ENCODE measurements around the gene PLXDC2. TPM values are rescaled to one million over a fixed set of nuclear protein-coding genes. Genes with fewer than 3 reads are reported as not detected.
A peak's percentile ranks its signal among the peaks of the same experiment; 100 is the strongest.

Gene PLXDC2
- total RNA-seq, 1 donor from 2014 or later, result 7.8 TPM

- no peak for DNase-seq (ENCODE audit: low read depth)
These were observed 95.7 kb downstream of the PLXDC2 start for GRCh38 chr10:19911886-19912285.

DNA sequence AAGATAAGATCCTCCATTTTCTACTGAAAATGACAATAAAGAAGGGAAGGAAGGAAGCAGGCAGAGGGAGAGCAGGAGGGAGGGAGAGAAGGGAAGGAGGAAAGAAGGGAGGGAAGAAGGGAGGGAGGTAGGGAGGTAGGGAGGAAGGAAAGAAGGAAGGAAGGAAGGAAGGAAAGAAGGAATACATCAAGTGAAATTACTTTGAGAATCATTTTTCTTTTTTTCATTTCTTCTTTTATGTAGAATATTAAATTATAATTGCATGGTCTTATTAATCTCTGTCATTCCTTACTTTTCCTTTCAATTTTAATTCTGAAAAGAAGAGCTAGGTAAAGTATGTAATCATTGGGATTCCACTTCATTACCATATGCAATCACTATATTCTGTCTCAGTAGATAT, 97.8 kb downstream of the PLXDC2 start:
- no peak for DNase-seq (ENCODE audit: low read depth)

- no peak for DNase-seq (ENCODE audit: low read depth)
These were observed 98.9 kb downstream of the PLXDC2 start for GRCh38 chr10:19915125-19915524.

DNA sequence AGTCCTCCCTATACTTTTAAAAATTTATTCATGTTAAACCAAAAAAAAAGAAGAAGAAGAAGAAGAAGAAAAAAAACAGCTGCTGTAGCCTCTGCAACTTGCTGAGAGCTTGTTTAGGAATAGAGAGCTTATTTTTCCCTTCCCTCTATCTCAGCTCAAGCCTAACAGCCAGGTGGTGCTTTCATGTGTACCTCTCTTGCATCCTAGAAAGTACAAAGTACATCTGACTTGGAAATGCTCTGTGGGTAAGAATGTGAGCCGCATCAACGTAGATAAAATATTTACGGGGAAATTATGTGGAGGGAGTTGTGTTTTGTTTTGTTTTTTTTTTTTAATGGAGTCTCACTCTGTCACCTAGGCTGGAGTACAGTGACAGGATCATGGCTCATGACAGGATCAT, 99.6 kb downstream of the PLXDC2 start:
- DNase-seq (ENCODE audit: low read depth), result no peak

DNA sequence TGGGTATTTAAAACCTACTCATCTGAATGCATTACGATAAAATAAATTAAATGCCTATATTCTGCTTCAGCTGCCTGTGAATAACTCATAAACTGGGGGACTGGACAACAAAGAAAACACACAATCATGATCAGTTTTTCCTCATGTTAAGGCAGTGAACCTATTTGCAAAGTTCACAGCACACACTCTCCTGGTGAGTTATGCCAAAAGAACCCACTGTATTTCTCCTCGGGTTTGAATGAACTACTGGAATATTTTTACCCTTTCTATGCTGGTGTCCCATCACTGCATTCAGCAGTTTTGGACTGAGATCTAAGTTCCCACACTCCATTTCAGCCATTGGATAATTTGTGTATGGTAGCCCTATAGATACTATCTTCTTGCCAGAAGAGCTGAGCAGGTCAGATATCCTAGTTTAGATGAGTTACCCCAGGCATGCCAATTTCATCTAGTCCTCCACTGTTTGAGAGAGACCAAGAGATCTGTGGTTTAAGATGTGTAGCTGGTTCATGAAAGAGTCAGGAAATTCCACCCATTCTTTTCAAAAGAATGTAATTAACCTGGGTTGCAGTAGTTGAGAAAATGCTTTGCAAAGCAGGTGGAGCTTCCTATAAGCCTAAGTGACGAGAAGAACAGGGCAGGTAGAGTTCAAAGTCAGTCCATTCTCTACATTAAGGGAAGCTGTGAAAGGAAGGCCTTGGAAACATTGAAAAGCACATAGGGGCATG, 101.7 kb downstream of the PLXDC2 start:
- DNase-seq (ENCODE audit: low read depth), result peak; percentile 75

DNA sequence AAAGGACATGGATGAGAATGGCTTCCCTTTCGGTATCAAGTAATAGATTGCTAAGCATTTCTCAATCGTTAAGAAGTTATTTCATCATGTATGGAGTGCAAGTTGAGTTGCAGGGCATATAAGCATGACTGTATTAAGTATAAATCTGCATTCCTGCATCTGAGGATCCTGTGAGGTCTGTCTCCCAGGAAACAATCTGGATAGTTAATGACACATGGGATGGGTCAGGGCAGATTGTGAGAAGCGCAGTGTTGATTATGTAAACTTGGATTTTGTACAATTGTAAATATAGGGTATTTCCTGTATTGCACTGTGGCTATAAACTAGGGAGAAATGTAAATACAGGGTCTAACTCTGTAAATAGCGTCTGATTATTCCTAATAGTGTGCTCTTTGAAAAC, 102.6 kb downstream of the PLXDC2 start:
- DNase-seq (ENCODE audit: low read depth), result peak; percentile 24

DNA sequence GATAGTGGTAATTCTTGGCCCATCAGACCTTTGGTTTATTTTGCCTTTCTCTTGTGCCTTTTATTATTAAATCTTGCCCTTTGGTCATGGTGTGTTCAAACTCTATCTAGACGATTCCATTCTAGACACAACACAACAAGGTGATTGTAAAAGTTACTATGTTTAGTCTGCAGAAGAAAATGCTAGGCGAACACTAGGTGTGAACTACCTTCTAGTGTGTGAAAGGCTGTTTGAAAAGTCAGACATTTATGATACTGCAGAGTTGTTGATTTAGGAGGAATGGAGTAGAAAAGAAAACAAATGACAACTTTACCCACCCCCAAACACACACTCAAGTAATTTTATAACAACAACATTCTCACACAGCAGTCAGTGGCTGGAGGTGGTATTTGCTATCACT, 103.4 kb downstream of the PLXDC2 start:
- DNase-seq (ENCODE audit: low read depth), result no peak

DNA sequence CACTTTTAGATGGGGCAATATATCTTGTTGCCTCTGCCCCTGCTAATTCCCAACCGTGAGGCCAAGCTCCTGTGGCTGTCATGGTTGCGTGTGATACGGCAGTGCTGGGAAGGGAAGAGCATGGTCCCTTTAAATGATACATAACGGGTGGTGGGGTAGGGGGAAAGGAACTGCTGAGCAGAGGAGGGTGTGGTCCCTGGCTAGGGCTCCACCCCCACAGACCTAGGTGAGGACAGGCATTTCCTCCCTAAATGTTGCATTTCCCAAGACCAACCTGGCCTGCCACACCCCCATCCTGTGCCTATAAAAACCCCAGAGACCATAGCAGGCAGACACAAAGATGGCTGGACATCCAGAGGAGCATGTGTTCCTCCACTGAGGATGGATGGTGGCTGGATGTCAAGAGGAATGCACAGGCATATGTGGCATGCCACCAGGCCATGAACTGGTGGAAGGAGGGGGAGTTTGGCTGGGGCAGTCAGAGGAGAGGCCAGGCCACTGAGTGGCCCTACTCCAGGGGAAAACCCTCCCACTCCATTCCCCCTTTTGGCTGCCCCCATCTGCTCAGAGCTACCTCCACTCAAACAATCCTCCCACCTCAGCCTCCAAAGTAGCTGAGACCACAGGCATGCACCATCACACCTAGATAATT, 104.0 kb downstream of the PLXDC2 start:
- no peak for DNase-seq (ENCODE audit: low read depth)

GRCh38 chr10:19921300-19922140, 105.3 kb downstream of the PLXDC2 start:
- DNase-seq (ENCODE audit: low read depth), result peak; percentile 86

GRCh38 chr10:19922236-19922963, 106.2 kb downstream of the PLXDC2 start:
- peak; percentile 85 for DNase-seq (ENCODE audit: low read depth)

DNA sequence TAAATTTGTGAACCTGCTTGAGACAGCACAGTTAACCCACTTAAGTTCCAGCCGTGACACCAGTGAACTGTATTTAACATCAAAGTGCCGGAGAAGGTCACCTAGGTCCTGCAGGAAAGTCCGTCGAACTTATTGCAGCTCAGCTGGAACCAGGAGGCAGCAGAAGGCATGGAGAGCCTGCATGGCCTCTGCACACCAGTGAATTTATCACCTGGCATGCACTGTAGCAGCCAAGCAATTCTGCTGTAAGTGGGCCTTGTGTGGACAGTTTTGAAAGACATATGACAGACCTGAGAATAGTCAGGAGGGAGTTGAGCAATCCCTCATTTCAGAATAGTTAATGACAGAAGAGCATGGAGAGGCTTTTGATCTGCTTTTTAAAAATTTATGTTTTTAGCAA, 108.8 kb downstream of the PLXDC2 start:
- no peak for DNase-seq (ENCODE audit: low read depth)

DNA sequence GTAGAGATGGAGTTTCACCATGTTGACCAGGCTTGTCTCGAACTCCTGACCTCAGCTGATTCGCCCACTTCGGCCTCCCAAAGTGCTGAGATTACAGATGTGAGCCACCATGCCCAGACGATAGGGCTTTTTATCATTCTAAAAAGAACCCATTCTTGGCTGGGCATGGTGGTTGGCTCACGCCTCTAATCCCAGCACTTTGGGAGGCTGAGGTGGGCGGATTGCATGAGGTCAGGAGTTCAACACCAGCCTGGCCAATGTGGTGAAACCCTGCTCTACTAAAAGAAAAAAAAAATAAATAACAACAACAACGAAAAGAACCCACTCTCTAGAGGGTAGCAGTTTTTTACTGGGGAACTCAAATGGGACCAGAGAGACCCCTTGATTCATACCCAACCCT, 112.7 kb downstream of the PLXDC2 start:
- DNase-seq (ENCODE audit: low read depth), result no peak

DNA sequence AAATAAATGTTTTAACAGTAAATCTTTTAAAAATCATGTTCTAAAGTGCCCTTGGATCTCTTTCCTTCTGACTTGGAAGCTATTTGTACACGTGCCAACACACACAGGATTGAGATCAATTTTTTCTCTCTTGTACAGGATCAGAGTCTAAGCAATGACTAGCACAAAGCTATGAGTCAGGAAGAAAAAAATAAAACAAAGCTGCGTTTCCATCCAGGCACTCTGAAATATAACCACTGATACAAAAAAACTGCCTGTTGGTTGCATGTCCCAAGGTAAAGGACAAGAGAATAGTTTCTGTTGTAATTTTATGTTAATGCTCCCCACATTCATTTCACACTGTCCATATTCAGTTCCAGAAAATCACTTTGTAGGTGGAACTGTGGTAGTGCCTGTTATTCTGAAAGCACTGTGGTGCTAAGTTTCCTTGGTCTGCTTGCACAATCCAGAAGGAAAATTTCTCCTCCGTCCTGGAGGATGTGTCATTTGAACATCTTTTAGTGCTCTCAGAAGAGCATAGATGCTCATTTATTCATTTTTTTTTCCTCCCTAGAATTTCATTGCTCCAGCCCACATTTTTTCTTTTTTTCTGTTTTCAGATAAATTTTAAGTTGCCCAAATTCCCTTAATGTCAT, 113.4 kb downstream of the PLXDC2 start:
- DNase-seq (ENCODE audit: low read depth), result peak; percentile 83

GRCh38 chr10:19930936-19931893, 115.0 kb downstream of the PLXDC2 start:
- peak; percentile 78 for DNase-seq (ENCODE audit: low read depth)

DNA sequence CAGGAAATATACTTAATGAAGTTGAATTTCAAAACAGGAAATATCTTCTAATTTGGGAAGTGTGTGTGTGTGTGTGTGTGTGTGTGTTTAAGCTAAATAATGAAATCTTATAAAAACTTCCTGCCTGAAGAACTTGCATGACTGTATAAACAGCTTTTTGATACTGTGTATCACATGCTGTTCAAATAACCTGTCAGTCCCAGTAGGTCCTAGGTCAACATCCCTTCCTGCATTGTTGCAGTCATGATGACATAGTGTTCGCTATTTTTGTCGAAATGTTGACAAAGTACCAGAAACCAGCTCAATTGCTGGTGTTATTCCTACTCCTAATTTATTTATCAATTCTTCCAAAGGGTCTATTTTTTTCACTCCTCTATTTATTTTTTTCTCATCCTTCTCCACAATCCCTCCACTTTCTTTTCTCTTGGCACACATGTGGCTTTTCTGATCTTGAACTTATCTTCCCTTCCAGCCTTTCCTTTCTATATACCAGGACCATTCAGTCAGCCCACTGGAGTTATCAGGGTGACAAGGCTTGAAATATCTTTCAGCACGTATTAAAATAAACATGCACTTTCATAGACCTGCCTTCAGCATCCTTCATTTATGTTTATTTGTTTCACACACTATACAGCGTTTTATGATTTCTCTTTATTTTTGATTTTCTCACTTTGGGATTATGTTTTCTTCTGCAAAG, 115.8 kb downstream of the PLXDC2 start:
- DNase-seq (ENCODE audit: low read depth), result no peak

- DNase-seq (ENCODE audit: low read depth), result no peak
These were observed 116.7 kb downstream of the PLXDC2 start for GRCh38 chr10:19932806-19933371.

DNA sequence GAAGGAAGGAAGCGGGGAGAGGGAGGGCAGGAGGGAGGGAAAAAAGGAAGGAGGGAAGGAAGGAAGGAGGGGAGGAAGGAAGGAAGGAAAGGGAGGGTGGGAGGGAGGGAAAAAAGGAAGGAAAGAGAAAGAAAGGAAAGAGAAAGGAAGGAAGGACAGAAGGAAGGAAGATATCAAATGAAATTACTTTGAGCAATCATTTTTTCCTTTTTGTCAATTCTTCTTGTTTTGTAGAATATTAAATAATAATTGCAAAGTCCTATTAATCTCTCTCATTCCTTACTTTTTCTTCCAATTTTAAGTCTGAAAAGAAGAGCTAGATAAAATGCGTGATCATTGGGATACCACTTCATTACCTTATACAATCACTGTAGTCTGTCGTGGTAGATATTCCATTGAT, 117.5 kb downstream of the PLXDC2 start:
- no peak for DNase-seq (ENCODE audit: low read depth)

DNA sequence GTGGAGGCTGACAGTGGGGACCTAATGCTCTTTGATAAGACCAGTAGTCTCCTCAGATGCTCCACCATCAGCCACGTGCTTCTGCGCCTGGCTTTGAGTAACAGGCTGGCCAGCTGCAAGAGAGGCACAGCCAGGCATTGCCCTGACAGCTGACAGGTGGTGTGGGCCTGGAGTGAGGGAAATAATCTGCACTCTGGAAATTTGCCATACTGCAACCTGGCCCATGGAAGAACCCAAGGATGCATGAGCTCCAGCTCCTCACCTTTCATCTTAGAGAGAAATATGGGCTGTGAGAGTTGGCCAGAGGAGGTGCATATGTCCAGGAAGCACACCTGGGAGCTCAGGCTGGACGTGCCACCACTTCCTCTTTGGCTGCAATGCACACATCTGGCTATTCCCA, 118.9 kb downstream of the PLXDC2 start:
- DNase-seq (ENCODE audit: low read depth), result no peak

DNA sequence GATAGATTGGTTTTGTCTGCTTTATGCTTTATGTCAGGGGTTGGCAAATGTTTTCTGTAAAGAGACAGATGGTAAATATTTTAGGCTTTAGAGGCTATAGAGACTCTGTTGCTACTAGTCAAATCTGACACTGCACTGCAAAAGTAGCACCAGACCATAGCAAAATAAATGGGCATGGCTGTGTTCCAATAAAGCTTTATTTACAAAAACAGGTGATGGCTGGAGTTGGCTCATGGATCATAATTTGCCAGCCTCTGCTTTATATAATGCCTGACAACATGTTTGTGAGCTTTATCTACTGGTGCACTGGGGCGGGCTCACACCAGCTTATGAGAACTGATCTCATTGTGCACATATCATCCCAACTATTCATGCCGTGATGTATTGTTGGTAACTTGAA, 120.1 kb downstream of the PLXDC2 start:
- no peak for DNase-seq (ENCODE audit: low read depth)

Measured in renal cortical epithelial cell (primary cell).